ENCODE measurements around the gene MYO1F.

- TF ChIP-seq SUZ12 (IDR thresholded peaks at IDR 0.05), result no peak
- TF ChIP-seq FOXA1 (IDR thresholded peaks at IDR 0.05), result no peak
- TF ChIP-seq PKNOX1 (IDR thresholded peaks at IDR 0.05), result no peak
- no peak for TF ChIP-seq SP1 (IDR thresholded peaks at IDR 0.05)
- TF ChIP-seq HDGF (IDR thresholded peaks at IDR 0.05; ENCODE audit: borderline replicate concordance), result no peak
- TF ChIP-seq FOXM1 (IDR thresholded peaks at IDR 0.05; ENCODE audit: borderline replicate concordance), result no peak
- TF ChIP-seq NFRKB (IDR thresholded peaks at IDR 0.05), result no peak
- no peak for TF ChIP-seq TARDBP (IDR thresholded peaks at IDR 0.05)
- no peak for TF ChIP-seq ZNF384 (IDR thresholded peaks at IDR 0.05)
Measured at GRCh38 chr19:8617984-8618383, 40.7 kb upstream of the MYO1F start.

Measured in HEK293T (cell line).